HG02885 (cell line): ENCODE measurements around the gene MICAL2.
"Not testable (repeated sequence)": the region's sequence is repeated elsewhere in the genome, so short reads cannot be mapped to it uniquely, and the experiment has no call there.

Experiments used
- ATAC-seq: cut with Tn5 transposase; IDR thresholded peaks from one replicate; pipeline ENCODE4 v1.9.1; 2021; ENCODE audit warnings: mild to moderate bottlenecking; ENCODE audit not compliant: unreplicated experiment, poor library complexity

The MICAL2 gene

DNA sequence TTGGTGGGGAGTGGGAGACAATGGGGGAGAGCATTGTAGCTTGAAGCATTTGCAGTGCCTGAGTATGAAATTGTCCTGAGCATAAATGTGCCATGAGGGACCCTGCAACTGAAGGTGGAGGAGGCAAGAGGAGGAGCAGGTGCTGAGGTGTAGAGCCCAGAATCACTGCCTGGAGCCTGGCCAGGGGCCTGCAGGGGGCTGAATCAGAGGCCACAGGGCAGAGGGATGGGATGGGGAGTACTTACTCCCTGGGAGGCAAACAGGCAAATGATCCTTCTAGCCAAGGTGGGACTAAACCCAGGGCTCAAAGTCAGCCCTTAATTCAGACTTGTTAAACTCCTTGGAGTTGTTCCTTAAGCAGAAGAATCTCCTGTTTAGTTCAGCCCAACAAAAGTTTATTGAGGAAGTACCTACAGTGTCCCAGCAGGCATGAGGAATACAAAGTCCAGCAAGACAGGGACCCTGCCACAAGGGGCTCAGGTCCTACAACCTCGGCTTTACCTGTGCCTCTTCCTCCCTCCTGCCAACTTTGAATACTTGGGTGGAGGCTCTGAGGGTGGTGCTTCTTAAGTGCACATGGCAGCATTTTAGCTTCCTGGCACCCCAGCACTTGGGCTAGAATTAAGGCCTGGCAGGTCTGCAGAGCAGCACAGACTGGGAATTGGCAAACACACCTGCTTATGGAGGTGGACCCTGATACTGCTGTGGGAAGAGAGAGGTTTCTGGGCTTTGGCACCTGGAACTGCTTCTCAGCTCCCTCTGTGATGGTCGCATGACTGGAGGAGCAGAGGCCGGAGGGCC is 20.0 kb downstream of the MICAL2 start:
- ATAC-seq = no peak

DNA sequence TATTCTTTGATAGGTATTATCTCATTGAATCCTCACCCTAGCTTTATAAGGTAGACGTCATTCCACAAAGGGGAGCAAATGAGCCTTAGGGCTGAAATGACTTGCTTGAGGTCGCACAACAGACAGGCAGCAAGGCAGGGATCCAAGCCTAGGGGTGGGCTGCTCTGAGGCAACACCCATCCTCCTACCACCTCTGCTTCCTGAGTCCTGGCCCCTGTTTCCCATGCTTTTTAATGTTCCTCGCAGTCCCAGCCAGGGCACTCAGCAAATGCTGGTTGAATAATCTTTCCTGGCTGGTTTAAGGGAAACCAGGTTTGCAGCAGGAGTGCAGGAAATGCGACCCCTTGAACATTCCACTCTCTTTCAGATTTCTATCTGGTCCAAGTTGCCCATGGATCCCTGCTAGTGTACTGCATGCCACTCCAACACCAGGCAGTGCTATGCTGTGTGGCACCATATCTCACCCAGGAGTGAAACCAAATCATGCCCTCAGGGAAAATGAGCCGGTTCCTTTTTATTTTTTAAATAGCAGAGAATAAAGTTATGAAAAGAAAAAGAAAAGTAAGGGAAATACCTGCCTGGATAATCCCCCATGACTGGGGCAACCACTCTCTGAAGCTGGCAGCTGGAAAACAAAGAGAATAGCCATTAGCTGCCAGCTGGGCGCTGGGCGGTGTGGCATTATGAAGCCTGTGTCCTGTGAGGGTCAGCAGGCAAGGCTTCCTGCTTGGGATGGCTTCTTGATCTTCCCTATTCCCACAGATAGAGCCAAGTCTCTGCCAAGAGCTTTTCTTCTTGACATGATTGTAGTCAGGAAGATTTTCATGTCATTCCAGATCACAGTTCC is 21.8 kb downstream of the MICAL2 start:
- ATAC-seq = no peak

- ATAC-seq = no peak
Measured at GRCh38 chr11:12132790-12133145, 22.4 kb downstream of the MICAL2 start.

DNA sequence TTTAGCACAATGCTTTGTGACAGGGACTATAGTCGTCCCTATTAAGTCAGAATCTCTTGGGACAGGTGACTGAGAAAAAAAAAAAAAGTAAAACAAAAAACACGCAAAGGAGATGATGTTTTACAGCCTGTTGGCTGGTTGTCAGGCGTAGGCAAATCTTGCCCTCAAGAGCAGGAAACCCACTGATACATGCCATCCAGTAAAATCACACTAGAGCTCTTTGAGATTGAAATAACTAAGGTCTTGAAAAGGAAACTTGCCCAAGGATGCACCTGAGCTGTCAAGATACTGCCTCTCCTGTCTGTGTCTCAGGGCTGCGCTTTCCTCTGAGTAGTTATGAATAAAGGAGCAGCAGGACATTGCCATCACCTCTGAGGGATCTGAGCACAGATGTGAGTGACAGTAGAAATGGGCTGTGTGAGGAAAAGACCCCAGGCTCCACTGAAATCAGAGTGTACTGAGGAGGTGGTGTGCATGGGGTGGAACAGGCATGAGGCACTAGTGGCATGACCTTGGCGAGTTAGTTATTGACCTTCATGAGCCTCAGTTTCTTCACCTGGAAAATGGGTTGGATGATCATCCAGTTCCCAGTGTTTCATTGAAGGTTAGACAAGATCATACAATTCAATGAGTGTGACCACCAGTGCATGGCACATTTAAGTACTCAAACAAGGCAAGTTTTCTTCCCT is 23.3 kb downstream of the MICAL2 start:
- ATAC-seq = no peak

DNA sequence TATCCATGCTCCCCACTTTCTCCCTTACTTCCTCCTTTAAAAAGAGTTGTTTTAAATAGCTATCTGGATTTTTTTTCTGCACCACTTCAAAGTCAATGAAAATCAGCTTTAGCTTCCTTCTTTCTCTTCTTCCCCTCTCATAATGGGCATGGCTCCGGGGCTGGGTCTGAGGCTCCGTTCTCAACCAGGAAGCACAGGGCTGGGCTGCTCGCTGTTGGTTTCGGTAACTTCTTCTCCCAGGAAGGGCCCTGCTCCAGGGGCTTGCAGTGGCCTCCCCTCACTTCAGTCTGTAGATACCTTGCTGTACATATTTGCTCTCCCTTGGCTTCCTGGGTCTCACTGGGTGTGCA is 23.8 kb downstream of the MICAL2 start:
- ATAC-seq = no peak

DNA sequence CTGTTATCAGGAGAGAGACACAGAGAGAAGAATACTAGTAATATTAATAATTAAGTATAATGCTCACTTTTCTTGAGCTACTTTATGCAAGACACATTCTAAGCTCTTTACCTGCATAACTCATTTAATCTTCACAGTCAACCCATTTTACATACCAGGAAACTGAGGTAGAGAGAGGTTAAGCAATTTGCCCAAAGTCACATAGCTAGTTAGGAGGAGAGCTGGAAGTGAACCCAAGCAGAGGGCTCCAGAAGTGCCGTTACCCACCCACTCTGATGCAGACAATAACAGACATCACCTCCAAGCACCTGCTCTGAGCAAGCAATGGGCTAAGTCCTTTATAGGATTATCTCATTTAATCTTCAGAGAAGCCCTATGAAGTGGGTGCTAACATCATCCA is 24.8 kb downstream of the MICAL2 start:
- no peak for ATAC-seq

- no peak for ATAC-seq
Measured at GRCh38 chr11:12137005-12137690, 26.8 kb downstream of the MICAL2 start.

- ATAC-seq = no peak
Measured at GRCh38 chr11:12137938-12138731, 27.7 kb downstream of the MICAL2 start.

GRCh38 chr11:12139144-12139881 is 28.9 kb downstream of the MICAL2 start:
- ATAC-seq = no peak

- ATAC-seq = no peak
Measured at GRCh38 chr11:12140186-12140793, 29.9 kb downstream of the MICAL2 start.

DNA sequence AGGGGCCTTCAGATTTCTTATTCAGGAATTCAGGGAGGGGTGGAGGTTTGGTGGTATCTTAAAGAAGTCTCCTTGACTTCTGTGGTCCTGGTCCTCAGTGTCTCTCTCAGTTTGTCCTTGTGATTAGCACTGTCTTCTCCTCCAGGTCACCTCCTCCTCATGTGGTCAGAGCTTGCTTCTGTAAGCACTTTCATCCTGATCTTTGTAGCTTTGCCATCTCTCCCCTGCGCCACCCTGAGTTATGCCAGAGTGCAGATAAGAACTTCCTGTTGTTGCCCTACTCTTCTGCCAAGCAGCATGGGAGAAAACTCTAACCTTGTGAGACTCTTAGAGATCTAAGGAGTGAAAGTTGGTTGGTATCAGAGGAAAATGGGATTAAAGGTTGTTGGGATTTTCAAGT is 30.9 kb downstream of the MICAL2 start:
- ATAC-seq = no peak

- ATAC-seq = no peak
Measured at GRCh38 chr11:12142176-12142575, 31.8 kb downstream of the MICAL2 start.

DNA sequence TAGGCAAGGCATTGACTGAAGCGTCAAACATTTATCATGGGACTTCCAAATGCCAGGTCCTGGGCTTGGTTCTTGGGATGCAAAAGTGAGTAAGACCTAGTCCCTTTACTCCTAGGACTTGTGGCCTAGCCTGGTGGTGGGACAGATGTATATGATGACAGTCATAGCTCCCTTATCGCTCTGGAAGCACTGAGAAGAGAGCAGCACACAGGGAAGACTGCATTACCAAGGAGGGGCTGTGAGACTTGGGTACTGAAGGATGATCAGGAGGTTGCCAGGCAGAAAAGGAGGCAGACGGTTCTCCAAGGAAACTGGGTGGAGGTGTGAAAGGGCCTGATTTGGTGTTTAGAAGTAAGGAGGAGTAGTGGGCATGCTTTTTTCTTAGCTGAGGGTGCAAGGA is 32.5 kb downstream of the MICAL2 start:
- ATAC-seq = no peak

- no peak for ATAC-seq
Measured at GRCh38 chr11:12143461-12144258, 33.3 kb downstream of the MICAL2 start.

GRCh38 chr11:12144330-12145174 is 34.2 kb downstream of the MICAL2 start:
- ATAC-seq = peak; percentile 39

DNA sequence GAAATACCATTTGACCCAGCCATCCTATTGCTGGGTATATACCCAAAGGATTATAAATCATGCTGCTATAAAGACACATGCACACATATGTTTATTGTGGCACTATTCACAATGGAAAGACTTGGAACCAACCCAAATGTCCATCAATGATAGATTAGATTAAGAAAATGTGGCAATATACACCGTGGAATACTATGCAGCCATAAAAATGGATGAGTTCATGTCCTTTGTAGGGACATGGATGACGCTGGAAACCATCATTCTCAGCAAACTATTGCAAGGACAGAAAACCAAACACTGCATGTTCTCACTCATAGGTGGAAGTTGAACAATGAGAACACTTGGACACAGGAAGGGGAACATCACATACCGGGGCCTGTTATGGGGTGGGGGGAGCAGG is 36.3 kb downstream of the MICAL2 start:
- not testable (repeated sequence) for ATAC-seq

- ATAC-seq = no peak
Measured at GRCh38 chr11:12147827-12148226, 37.4 kb downstream of the MICAL2 start.
